K562 (cell line): ENCODE data around the gene CTDNEP1. TPM values are rescaled to one million over a fixed set of nuclear protein-coding genes. Genes with fewer than 3 reads are reported as not detected.

Source experiments
- ATF7 ChIP-seq: fragments of 450-650 bp; IDR thresholded peaks from 2 replicates; pipeline ENCODE4 v1.7.1; 2014; ENCODE audit warnings: mild to moderate bottlenecking, moderate library complexity
- CAMTA2 ChIP-seq: fragments of 250-450 bp; sonication (Bioruptor Pico); conservative IDR thresholded peaks from 2 replicates; pipeline ENCODE4 v1.5.1; 2022
- CHCHD3 ChIP-seq: fragments of 250-450 bp; sonication (Bioruptor Pico); IDR thresholded peaks from 2 replicates; pipeline ENCODE4 v2.1.2; 2022; ENCODE audit warnings: mild to moderate bottlenecking
- EGR1 ChIP-seq: fragments of 450-650 bp; conservative IDR thresholded peaks from 2 replicates; pipeline ENCODE4 v1.6.1; 2017; ENCODE audit warnings: mild to moderate bottlenecking
- EP300 ChIP-seq: IDR thresholded peaks from 2 replicates; pipeline ENCODE4 v1.6.1; 2012; ENCODE audit warnings: low read length, improper control_type of control experiment
- ERF ChIP-seq: fragments of 450-650 bp; formaldehyde crosslinking; IDR thresholded peaks from 2 replicates; pipeline ENCODE4 v1.4.0; 2020; ENCODE audit warnings: mild to moderate bottlenecking, mixed read lengths
- ETV5 ChIP-seq: sonication (generic); formaldehyde crosslinking; IDR thresholded peaks from 2 replicates; pipeline ENCODE4 v1.4.0; 2020; ENCODE audit warnings: low read depth, mild to moderate bottlenecking, missing genetic modification reagents
- GTF2F1 ChIP-seq: IDR thresholded peaks from 2 replicates; pipeline ENCODE4 v1.6.1; 2011; ENCODE audit warnings: low read depth, low read length, improper control_type of control experiment
- HDGF ChIP-seq: fragments of 450-650 bp; IDR thresholded peaks from 2 replicates; pipeline ENCODE4 v1.6.1; 2016
- HIVEP1 ChIP-seq: fragments of 250-450 bp; sonication (Bioruptor Pico); IDR thresholded peaks from 2 replicates; pipeline ENCODE4 v1.4.0; 2020; ENCODE audit warnings: mild to moderate bottlenecking
- HMG20B ChIP-seq: fragments of 250-450 bp; sonication (Bioruptor Pico); IDR thresholded peaks from 2 replicates; pipeline ENCODE4 v1.5.0; 2021; ENCODE audit warnings: mild to moderate bottlenecking
- KAT8 ChIP-seq: fragments of 450-650 bp; IDR thresholded peaks from 2 replicates; pipeline ENCODE4 v1.6.1; 2016; ENCODE audit warnings: low read depth, mild to moderate bottlenecking
- KDM1A ChIP-seq, 2 experiments: fragments of 450-650 bp; IDR thresholded peaks; 2 replicates each; pipeline ENCODE4 v1.6.1; 2016; ENCODE audit warnings: mild to moderate bottlenecking in 2 of 2
- MED1 ChIP-seq: sonication (generic); formaldehyde crosslinking; IDR thresholded peaks from 2 replicates; pipeline ENCODE4 v1.8.1; 2023; ENCODE audit warnings: missing genetic modification reagents, borderline replicate concordance
- MEF2A ChIP-seq: IDR thresholded peaks from 2 replicates; pipeline ENCODE4 v1.6.1; 2011; ENCODE audit warnings: low read depth, mild to moderate bottlenecking, low read length, moderate library complexity; ENCODE audit not compliant: control insufficient read depth
- NR2F6 ChIP-seq: fragments of 450-650 bp; formaldehyde crosslinking; IDR thresholded peaks from 2 replicates; pipeline ENCODE4 v1.4.0; 2020; ENCODE audit warnings: mild to moderate bottlenecking
- POLR3G ChIP-seq: IDR thresholded peaks from 2 replicates; pipeline ENCODE4 v1.6.1; 2011; ENCODE audit not compliant: insufficient read length, insufficient replicate concordance; ENCODE audit errors: extremely low read depth
- SMC3 ChIP-seq: conservative IDR thresholded peaks from 2 replicates; pipeline ENCODE4 v1.6.1; 2011; ENCODE audit warnings: low read depth, low read length, improper control_type of control experiment; ENCODE audit not compliant: insufficient read depth
- TAF15 ChIP-seq: fragments of 200-400 bp; formaldehyde crosslinking; IDR thresholded peaks from 2 replicates; pipeline ENCODE4 v1.6.1; 2017; ENCODE audit warnings: mild to moderate bottlenecking, low read depth, low read length, moderate library complexity
- TSC22D4 ChIP-seq: fragments of 450-650 bp; IDR thresholded peaks from 2 replicates; pipeline ENCODE4 v1.6.1; 2016; ENCODE audit warnings: missing genetic modification characterization, missing biosample characterization, control low read depth
- ZBTB17 ChIP-seq: fragments of 450-650 bp; formaldehyde crosslinking; IDR thresholded peaks from 2 replicates; pipeline ENCODE4 v1.4.0; 2020; ENCODE audit warnings: mild to moderate bottlenecking
- ZC3H8 ChIP-seq: fragments of 450-650 bp; IDR thresholded peaks from 2 replicates; pipeline ENCODE4 v1.6.1; 2017
- ZFP1 ChIP-seq: fragments of 450-650 bp; formaldehyde crosslinking; IDR thresholded peaks from 2 replicates; pipeline ENCODE4 v1.4.0; 2020; ENCODE audit warnings: mild to moderate bottlenecking, mixed read lengths
- ZNF431 ChIP-seq: sonication (generic); formaldehyde crosslinking; IDR thresholded peaks from 2 replicates; pipeline ENCODE4 v1.8.0; 2022; ENCODE audit warnings: mild to moderate bottlenecking, missing genetic modification reagents
- polyA plus RNA-seq, 8 experiments: library from polyadenylated mRNA; depleted of rRNA in 4 of 8; stranded (reverse) in 5 of 8; unstranded in 3 of 8; fragments of >200 nt; fragmentation: Nextera tagmentation in 2 of 8; fragmentation: Illumina TruSeq in 1 of 8; extraction: Ambion mirVana in 2 of 8; extraction: Trizol in 1 of 8; gene quantifications; 2 replicates each; pipeline versions ENCODE4 v1.2.1 to v1.2.3, GENCODE V29; 2011 to 2014; ENCODE audit warnings: inconsistent platforms in 1 of 8, missing spikeins in 1 of 8
- total RNA-seq, 7 experiments: library from RNA; depleted of rRNA in 6 of 7; stranded (reverse); fragments of >200 nt in 6 of 7; fragmentation: Illumina TruSeq in 2 of 7; extraction: Trizol in 2 of 7; gene quantifications; 2 replicates each; pipeline versions ENCODE4 v1.2.1 to v1.2.3, GENCODE V29; 2011 to 2021; ENCODE audit warnings: low replicate concordance in 1 of 7
- TF ChIP-seq, protein P1 (sequence below): fragments of 450-650 bp; IDR thresholded peaks from 2 replicates; pipeline ENCODE4 v1.6.1; 2017; ENCODE audit warnings: antibody characterized with exemption, mild to moderate bottlenecking
- TF ChIP-seq, protein P2 (sequence below): fragments of 450-650 bp; IDR thresholded peaks from 2 replicates; pipeline ENCODE4 v1.6.1; 2016; ENCODE audit warnings: antibody characterized with exemption

Gene CTDNEP1
- total and polyA plus RNA-seq, 9 of the 15 experiments (the other 6 are each of a cell fraction or from before 2014, with no cell fraction given), result 10.7 to 150 (median 28.5) TPM

DNA sequence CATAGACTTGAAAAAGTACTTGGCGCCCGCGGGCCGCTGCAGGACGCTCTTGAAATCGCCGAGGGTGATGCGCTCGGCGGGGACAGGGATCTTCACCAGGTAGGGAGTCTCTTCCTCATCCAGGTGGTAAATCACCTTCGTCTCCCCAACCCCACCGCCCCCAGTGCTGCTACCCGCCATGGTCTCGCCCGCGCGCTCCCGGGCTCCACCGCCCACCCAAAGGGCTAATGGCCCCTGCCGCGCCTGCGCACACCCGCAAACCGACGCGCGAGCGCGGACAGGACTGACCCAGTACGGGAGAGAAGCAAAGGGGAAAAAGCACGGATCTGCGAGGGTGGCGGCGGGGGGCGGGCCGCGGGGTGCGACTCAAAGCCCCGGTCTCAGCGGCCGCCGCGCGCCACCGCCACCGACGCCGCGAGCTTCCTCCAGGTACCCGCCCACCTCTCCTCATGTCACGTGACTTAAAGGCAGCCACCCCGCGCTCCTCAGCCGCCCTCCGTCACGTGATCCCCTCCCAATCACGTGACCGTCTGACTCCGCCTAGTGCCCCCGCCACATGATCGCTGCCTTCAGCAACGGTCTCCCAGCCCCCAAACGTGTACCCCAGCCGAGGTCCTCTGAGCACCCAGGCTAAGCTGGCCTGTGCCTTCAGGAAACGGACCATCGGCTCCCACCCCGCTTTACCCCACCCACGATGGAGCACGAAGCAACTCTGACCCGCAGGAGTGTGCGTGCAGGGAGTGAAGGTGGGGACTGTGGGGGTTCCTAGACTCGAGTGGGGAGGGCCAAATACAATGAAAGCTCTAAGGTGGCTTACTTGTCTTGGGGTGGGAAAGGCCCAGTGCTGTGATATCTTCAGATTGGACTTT, 17.2 kb downstream of the CTDNEP1 start, which contains the start of gene DVL2 (continued):
- TF ChIP-seq SMC3, result no peak
- TF ChIP-seq ERF (CRISPR knock-in tag), result peak; percentile 96
- TF ChIP-seq TAF15, result no peak
- no peak for TF ChIP-seq ZC3H8
- TF ChIP-seq POLR3G, result no peak
- TF ChIP-seq, protein P1, sequence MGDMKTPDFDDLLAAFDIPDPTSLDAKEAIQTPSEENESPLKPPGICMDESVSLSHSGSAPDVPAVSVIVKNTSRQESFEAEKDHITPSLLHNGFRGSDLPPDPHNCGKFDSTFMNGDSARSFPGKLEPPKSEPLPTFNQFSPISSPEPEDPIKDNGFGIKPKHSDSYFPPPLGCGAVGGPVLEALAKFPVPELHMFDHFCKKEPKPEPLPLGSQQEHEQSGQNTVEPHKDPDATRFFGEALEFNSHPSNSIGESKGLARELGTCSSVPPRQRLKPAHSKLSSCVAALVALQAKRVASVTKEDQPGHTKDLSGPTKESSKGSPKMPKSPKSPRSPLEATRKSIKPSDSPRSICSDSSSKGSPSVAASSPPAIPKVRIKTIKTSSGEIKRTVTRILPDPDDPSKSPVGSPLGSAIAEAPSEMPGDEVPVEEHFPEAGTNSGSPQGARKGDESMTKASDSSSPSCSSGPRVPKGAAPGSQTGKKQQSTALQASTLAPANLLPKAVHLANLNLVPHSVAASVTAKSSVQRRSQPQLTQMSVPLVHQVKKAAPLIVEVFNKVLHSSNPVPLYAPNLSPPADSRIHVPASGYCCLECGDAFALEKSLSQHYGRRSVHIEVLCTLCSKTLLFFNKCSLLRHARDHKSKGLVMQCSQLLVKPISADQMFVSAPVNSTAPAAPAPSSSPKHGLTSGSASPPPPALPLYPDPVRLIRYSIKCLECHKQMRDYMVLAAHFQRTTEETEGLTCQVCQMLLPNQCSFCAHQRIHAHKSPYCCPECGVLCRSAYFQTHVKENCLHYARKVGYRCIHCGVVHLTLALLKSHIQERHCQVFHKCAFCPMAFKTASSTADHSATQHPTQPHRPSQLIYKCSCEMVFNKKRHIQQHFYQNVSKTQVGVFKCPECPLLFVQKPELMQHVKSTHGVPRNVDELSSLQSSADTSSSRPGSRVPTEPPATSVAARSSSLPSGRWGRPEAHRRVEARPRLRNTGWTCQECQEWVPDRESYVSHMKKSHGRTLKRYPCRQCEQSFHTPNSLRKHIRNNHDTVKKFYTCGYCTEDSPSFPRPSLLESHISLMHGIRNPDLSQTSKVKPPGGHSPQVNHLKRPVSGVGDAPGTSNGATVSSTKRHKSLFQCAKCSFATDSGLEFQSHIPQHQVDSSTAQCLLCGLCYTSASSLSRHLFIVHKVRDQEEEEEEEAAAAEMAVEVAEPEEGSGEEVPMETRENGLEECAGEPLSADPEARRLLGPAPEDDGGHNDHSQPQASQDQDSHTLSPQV, result no peak
- TF ChIP-seq, protein P2, sequence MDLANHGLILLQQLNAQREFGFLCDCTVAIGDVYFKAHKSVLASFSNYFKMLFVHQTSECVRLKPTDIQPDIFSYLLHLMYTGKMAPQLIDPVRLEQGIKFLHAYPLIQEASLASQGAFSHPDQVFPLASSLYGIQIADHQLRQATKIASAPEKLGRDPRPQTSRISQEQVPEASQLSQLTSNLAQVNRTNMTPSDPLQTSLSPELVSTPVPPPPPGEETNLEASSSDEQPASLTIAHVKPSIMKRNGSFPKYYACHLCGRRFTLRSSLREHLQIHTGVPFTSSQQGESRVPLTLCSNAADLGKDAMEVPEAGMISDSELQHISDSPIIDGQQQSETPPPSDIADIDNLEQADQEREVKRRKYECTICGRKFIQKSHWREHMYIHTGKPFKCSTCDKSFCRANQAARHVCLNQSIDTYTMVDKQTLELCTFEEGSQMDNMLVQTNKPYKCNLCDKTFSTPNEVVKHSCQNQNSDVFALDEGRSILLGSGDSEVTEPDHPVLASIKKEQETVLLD, result no peak; the same call in 1 of the 2 replicates
- no peak for TF ChIP-seq TSC22D4
- TF ChIP-seq HIVEP1 (CRISPR knock-in tag), result peak; percentile 74; the same call in 1 of the 2 replicates
- TF ChIP-seq ZFP1, result peak; percentile 67; the same call in 1 of the 2 replicates
- peak; percentile 87 for TF ChIP-seq NR2F6 (CRISPR knock-in tag)
- no peak for TF ChIP-seq MEF2A
- TF ChIP-seq HMG20B (CRISPR knock-in tag), result no peak
- peak; percentile 47; the same call in 1 of the 2 replicates for TF ChIP-seq EP300
- no peak for TF ChIP-seq HDGF
- TF ChIP-seq ETV5, result no peak
- TF ChIP-seq CAMTA2 (CRISPR knock-in tag), result peak; percentile 33; the same call in 1 of the 2 replicates
- TF ChIP-seq EGR1, result peak; percentile 87
- TF ChIP-seq ATF7, result peak; percentile 57; the same call in 1 of the 2 replicates
- no peak for TF ChIP-seq GTF2F1
- no peak for TF ChIP-seq ZNF431 (CRISPR knock-in tag)
- peak; percentile 85 for TF ChIP-seq ZBTB17 (CRISPR knock-in tag)
- TF ChIP-seq KDM1A (IDR thresholded peaks at IDR 0.05), result no peak
- TF ChIP-seq MED1, result no peak
- TF ChIP-seq KAT8, result no peak
- 0 out of 2 replicates have a peak, but pooled peaks have one; percentile 68 for TF ChIP-seq CHCHD3
